ENCODE measurements around the gene ATP6V0A1.
"Not testable (repeated sequence)": the region's sequence is repeated elsewhere in the genome, so short reads cannot be mapped to it uniquely, and the experiment has no call there.

Gene ATP6V0A1

GRCh38 chr17:42538482-42538881, 79.8 kb downstream of the ATP6V0A1 start:
- DNase-seq, result no peak

GRCh38 chr17:42540558-42540957, 81.9 kb downstream of the ATP6V0A1 start:
- not testable (repeated sequence) for DNase-seq

DNA sequence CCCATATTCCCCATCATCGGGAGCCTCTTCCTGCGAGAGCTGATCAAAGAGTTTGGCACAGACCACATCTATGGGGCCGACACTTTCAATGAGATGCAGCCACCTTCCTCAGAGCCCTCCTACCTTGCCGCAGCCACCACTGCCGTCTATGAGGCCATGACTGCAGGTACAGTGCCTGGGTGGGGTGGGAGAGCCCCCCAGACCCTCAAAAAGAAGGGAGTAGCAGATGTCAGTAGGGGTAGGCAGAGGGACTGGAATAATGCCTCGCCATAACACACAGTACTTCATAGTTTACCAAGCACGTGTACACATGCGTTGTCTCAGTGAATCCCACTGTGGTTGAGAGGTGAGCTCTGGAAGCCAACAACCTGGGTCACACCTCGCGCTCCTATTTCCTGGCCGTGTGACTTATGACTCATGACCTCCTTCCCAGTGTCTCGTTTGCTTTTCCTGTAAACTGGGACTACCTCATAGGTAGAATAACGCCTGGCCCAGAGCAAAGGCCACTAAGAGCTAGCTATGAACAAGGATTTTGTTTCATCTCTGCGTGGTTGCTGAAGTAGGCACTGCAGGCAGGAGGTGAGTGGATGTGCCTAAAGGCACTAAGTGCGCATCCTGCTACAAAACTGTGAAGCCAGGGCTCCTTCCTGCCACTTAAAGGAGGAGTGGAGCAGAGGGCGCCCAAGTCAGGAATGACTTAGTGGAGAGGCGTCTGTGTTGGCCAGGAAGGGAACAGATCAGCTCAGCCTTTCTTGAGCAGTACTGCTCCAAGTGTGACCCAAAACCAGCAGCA, 82.6 kb downstream of the ATP6V0A1 start:
- no peak for DNase-seq

DNA sequence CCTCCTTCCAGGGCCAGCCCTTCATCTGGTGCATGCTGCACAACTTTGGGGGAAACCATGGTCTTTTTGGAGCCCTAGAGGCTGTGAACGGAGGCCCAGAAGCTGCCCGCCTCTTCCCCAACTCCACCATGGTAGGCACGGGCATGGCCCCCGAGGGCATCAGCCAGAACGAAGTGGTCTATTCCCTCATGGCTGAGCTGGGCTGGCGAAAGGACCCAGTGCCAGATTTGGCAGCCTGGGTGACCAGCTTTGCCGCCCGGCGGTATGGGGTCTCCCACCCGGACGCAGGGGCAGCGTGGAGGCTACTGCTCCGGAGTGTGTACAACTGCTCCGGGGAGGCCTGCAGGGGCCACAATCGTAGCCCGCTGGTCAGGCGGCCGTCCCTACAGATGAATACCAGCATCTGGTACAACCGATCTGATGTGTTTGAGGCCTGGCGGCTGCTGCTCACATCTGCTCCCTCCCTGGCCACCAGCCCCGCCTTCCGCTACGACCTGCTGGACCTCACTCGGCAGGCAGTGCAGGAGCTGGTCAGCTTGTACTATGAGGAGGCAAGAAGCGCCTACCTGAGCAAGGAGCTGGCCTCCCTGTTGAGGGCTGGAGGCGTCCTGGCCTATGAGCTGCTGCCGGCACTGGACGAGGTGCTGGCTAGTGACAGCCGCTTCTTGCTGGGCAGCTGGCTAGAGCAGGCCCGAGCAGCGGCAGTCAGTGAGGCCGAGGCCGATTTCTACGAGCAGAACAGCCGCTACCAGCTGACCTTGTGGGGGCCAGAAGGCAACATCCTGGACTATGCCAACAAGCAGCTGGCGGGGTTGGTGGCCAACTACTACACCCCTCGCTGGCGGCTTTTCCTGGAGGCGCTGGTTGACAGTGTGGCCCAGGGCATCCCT, 84.8 kb downstream of the ATP6V0A1 start:
- DNase-seq, result no peak

- no peak for DNase-seq
These were observed 86.2 kb downstream of the ATP6V0A1 start for GRCh38 chr17:42544874-42545283.

DNA sequence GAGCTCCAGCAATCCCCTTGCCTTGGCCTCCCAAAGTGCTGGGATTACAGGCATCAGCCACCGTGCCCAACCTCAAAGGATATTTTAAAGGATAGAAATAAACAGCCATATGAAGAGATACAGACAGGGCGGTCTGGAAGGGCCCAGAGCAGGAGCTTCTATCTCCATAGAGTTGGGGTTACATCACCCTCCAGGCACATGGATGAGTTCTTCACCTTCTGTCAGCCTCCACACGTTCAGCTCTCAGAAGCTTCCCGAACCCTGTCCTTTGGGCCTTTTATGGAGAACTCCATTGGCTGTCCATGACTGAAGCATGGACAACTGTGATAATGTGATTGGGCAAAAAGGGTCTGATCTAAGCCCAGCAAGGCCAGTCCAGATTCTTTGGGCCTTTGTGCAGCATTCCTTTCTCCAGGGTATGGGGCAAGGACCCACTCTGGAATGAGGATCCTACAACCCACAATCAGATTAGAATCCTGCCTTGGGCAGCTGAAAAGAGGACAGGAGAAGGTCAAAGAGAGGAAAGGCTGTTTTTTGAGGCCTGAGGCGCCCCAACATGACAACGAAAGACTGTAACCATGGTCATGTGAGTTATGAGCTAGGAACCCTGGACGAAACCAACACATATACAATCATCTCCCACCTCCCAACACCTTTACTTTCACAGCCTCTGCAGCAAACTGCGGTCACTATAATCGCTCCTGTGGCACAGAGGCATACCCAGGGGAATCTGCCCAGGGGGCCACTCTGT, 87.3 kb downstream of the ATP6V0A1 start:
- DNase-seq, result not testable (repeated sequence)

DNA sequence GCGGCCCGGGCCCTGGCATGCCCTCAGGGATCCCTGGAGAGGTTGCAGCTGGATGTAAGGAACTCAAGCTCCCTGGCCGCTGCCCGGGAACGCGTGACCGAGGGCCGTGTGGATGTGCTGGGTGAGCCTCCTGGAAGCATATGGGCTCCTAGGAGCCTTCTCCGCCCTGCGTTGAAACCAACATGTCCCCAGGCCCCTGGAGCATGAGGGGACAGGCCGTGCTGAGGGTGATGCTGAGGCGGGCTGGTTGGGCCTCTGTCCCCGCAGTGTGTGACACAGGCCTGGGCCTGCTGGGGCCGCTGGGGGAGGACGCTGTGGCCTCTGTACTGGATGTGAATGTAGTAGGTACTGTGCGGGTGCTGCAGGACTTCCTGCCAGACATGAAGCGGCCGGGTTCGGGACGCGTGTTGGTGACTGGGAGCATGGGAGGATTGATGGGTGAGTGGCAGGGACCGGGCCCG, 88.4 kb downstream of the ATP6V0A1 start:
- DNase-seq, result no peak

DNA sequence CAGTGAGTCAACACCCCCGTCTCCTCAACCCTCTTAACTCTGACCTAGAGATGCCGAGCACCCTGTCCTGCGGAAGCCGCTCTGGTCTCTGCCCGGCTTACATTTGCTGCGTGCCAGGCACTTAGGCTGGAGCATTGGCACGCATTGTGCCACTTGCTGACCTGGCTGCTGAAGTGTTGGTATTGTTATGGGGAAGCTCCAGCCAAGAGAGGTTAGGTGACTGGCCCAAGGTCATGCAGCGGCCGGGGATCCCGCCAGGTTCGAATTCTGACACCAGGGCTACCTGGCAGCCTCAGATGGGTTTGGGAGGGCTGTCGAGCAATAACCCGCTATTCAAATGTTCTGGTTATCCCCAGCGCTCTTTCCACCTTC, 89.0 kb downstream of the ATP6V0A1 start:
- DNase-seq, result no peak

GRCh38 chr17:42548070-42548837, 89.6 kb downstream of the ATP6V0A1 start:
- DNase-seq, result peak; percentile 81

- no peak for DNase-seq
These were observed 90.5 kb downstream of the ATP6V0A1 start for GRCh38 chr17:42548993-42549755.

GRCh38 chr17:42552736-42553135, 94.1 kb downstream of the ATP6V0A1 start, which contains the start of gene HSD17B1:
Gene HSD17B1, plus strand, starts transcription at chr17:42552923. Its CDS starts 11 bp downstream, at chr17:42552934.
- not testable (repeated sequence) for DNase-seq

DNA sequence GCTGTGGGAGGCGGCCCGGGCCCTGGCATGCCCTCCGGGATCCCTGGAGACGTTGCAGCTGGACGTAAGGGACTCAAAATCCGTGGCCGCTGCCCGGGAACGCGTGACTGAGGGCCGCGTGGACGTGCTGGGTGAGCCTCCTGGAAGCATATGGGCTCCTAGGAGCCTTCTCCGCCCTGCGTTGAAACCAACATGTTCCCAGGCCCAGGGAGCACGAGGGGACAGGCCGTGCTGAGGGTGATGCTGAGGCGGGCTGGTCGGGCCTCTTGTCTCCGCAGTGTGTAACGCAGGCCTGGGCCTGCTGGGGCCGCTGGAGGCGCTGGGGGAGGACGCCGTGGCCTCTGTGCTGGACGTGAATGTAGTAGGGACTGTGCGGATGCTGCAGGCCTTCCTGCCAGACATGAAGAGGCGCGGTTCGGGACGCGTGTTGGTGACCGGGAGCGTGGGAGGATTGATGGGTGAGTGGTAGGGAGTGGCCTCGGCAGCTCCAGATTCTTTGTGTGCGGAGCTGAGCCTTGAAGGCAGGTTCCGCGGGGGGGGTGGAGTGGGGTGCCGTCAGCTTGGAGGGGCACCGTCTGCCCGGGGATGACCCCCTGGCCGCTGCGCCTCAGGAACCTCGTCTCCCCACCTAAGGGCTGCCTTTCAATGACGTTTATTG, 94.6 kb downstream of the ATP6V0A1 start:
- peak; percentile 46 for DNase-seq

- peak; percentile 18 for DNase-seq
These were observed 95.2 kb downstream of the ATP6V0A1 start for GRCh38 chr17:42553866-42554249.

DNA sequence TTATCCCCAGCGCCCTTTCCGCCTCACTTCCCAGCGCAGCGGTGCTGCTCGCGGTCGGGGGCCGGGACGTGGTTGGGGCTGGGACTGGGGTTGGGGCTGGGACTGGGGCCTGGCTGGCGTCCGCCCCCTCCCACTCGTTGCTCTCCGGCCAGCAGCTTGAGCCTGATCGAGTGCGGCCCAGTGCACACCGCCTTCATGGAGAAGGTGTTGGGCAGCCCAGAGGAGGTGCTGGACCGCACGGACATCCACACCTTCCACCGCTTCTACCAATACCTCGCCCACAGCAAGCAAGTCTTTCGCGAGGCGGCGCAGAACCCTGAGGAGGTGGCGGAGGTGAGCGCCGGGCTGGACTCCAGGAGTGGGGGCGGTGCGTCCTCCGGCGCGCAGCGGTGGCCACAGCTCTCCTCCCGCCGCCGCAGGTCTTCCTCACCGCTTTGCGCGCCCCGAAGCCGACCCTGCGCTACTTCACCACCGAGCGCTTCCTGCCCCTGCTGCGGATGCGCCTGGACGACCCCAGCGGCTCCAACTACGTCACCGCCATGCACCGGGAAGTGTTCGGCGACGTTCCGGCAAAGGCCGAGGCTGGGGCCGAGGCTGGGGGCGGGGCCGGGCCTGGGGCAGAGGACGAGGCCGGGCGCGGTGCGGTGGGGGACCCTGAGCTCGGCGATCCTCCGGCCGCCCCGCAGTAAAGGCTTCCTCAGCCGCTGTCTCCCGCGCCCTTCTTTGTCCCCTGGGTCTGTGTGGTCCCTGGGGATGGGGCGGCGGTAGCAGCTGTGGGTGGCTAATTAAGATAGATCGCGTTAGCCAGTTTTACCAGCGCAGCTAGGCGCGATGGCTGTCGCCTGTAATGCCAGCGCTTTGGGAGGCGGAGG, 95.8 kb downstream of the ATP6V0A1 start:
- DNase-seq, result peak; percentile 88

DNA sequence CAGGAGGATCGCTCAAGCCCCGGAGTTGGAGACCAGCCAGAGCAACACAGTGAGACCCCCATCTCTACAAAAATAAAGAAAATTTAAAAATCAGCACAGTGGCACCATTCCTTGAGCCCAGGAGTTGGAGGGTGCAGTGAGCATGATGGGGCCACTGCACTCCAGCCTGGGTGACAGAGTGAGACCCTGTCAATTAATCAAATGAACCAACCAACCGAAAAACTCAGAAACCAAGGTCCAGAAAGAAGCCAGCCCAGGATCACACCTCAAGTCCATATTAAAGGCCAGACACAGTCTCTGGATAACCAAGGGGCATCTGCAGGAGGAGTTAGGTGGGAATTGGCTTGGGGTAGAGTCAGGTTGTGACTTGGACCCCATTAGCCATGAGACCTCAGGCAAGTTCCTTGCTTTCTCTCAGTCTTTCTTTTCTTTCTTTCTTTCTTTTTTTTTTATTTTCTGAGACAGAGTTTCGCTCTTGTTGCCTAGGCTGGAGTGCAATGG, 96.5 kb downstream of the ATP6V0A1 start:
- DNase-seq, result peak; percentile 20

DNA sequence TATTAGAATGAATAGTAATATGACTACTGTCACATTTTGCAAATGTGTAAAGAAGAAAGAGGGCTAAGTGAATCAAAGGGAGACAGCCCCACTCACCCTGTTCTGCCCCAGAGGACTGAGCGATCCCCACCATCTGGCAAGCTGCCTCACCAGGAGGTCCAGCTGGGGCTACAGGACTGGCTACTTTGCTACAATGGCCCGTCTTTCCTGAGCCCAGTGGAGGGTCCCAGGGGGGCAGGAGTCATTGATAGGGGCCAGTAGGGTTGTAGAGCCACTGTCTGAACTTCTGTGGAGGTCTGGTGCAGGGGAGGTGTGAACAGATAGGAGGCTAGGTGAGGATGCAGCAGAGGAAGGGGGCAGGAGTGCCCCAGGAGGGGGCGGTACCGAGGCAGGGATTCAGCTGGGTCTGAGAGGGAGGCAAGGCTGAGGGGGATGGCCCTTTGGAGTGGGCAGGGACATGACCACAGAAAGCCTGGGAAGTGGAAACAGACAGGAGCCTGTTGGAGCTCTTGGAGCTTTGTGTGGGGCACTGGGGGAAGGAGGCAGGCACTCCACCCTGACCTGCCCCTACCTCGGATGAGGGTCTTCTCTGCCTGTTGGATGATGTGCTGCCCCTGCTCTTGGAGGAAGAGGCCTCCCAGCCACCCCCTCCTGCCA, 97.4 kb downstream of the ATP6V0A1 start:
- not testable (repeated sequence) for DNase-seq

DNA sequence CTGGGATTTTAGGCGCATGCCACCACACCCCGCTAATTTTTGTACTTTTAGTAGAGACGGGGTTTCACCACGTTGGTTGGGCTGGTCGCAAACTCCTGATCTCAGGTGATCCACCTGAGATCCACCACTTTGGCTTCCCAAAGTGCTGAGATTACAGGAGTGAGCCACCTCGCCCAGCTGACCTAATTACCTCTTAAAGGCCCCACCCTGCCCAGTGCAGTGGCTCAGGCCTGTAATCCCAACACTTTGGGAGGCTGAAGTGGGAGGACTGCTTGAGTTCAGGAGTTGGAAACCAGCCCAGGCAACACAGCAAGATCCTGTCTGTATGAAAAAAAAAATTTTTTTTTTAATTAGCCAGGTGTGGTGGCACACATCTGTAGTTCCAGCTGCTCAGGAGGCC, 100.4 kb downstream of the ATP6V0A1 start:
- DNase-seq, result no peak

GRCh38 chr17:42560246-42560645, 101.6 kb downstream of the ATP6V0A1 start:
- DNase-seq, result no peak

Data from right kidney (tissue), 1 donor.